ENCODE results near the gene CYP2J2.
"Not testable (repeated sequence)": the region's sequence is repeated elsewhere in the genome, so short reads cannot be mapped to it uniquely, and the experiment has no call there.

GRCh38 chr1:59921258-59921899, 5.2 kb downstream of the CYP2J2 start:
- not testable (repeated sequence) for TF ChIP-seq CTCF (conservative IDR thresholded peaks at IDR 0.05; ENCODE audit: low read length); EZH2phosphoT487 (IDR thresholded peaks at IDR 0.05; ENCODE audit: borderline replicate concordance, low read depth, low read length)

Measured in OCI-LY7 (cell line).